HL-60 (cell line): Measurements from ENCODE around the gene CDH2.

Experiments
- DNase-seq, 2 experiments: peaks; one replicate each; pipeline ENCODE4 v3.0.0-alpha.2; 2010 to 2020; ENCODE audit warnings: low read depth in 1 of 2, low spot score in 1 of 2
- H3K27ac ChIP-seq: fragments of 250-450 bp; sonication (Bioruptor Pico); replicated peaks from 2 replicates; pipeline ENCODE4 v1.5.1; 2020; ENCODE audit warnings: mild to moderate bottlenecking, moderate library complexity
- H3K27me3 ChIP-seq: fragments of 250-450 bp; sonication (Bioruptor Pico); 2 replicates; pipeline ENCODE4 v1.5.1; 2021; ENCODE audit warnings: mild to moderate bottlenecking, moderate library complexity; ENCODE audit not compliant: insufficient read depth, poor library complexity, severe bottlenecking
- H3K4me3 ChIP-seq: replicated peaks from 2 replicates; pipeline ENCODE4 v1.5.1; 2011; ENCODE audit warnings: mild to moderate bottlenecking, control low read depth, low read length; ENCODE audit not compliant: insufficient read depth
- CTCF ChIP-seq: IDR thresholded peaks from one replicate; pipeline ENCODE4 v1.5.1; 2011; ENCODE audit warnings: low read length, control low read depth, inconsistent platforms; ENCODE audit not compliant: insufficient read depth
- GABPA ChIP-seq: IDR thresholded peaks from 2 replicates; pipeline ENCODE4 v1.6.1; 2012; ENCODE audit warnings: low read depth
- POLR2AphosphoS5 ChIP-seq: IDR thresholded peaks from 2 replicates; pipeline ENCODE4 v1.6.1; 2012; ENCODE audit warnings: low read depth
- REST ChIP-seq: IDR thresholded peaks from 2 replicates; pipeline ENCODE4 v1.6.1; 2012; ENCODE audit warnings: low read depth; ENCODE audit not compliant: insufficient replicate concordance
- SPI1 ChIP-seq: IDR thresholded peaks from 2 replicates; pipeline ENCODE4 v1.6.1; 2012; ENCODE audit warnings: low read depth, mild to moderate bottlenecking, borderline replicate concordance

The CDH2 gene

DNA sequence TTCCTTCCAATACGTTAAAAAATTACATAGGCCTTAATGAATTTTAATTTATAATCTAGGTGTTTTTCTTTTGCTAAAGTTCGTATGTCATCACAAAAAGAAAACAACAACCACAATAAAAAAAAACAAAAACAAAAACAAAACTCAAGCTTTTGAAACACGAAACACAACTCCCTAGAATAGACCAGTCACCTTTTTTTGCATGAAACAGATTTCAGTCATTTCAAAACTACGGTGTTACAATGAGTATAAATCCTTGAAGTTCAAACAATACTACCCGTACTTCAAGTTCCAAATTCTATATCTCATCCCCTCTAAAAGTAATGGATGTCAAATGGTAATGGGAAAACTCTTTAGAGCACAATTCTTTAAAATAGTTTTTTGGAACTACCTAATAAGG, 142.4 kb downstream of the CDH2 start:
- H3K27me3 ChIP-seq, result no peaks in the 10 kb centered on the region

DNA sequence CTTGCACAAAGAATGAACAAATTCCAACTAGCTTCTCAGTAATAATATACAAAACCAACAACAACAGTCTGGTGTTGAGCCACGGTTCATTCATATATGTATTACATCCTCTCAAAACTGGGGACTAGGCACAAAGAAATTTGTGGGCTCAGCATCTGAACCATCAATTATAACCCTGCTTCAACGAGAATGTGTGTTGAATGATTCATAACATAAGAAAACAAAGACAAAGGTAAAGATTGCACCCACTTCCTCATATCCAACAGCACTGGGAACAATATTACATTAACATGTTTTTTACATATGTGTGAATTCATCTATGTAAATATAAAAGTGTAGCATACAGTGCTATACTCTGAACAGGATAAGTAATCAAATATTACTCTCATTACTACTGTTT, 144.8 kb downstream of the CDH2 start:
- Histone ChIP-seq H3K27me3 (no peaks in the 10 kb centered on the region), H3K27ac (no peak overlapping the region), H3K4me3 (no peak overlapping the region)
- TF ChIP-seq POLR2AphosphoS5 (no peak), SPI1 (no peak), GABPA (no peak), REST (no peak)
- no peak for DNase-seq

More for the DNA sequence above, 142.4 kb downstream of the CDH2 start:
- TF ChIP-seq REST, result no peak
- no peak for TF ChIP-seq GABPA
- no peak for TF ChIP-seq CTCF
- TF ChIP-seq SPI1, result no peak
- no peak for TF ChIP-seq POLR2AphosphoS5
- no peak for DNase-seq
- Histone ChIP-seq H3K27ac (no peak overlapping the region), H3K4me3 (no peak overlapping the region)

- no peak for TF ChIP-seq POLR2AphosphoS5
- TF ChIP-seq REST, result no peak
- no peak for TF ChIP-seq CTCF
- TF ChIP-seq GABPA, result no peak
- TF ChIP-seq SPI1, result no peak
- Histone ChIP-seq H3K27ac (no peak overlapping the region), H3K27me3 (no peaks in the 10 kb centered on the region), H3K4me3 (no peak overlapping the region)
- DNase-seq, result no peak
Observed at GRCh38 chr18:28030458-28030857, 146.5 kb downstream of the CDH2 start.

DNA sequence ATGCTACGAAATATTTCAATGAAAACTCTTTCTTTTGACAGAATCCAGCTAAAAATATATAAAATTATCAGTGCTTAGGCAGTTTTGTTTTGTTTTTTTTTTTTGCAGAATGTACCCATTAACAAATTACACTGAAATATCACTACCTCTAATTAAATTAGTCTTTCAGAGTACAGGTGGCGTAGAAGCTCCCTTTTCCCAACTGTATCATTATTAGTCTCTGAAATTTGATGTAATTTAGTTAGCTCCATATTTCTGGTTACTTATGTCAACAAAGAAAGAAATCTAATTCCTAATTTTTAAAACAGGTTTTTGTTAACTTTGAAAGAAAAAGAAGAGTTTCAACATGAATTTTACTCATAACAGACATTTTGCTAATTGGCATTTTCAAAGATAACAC, 149.2 kb downstream of the CDH2 start:
- H3K27me3 ChIP-seq, result no peaks in the 10 kb centered on the region
- H3K27ac ChIP-seq, result no peak overlapping the region
- DNase-seq, result no peak
- TF ChIP-seq CTCF (no peak), REST (no peak), POLR2AphosphoS5 (no peak), GABPA (no peak), SPI1 (no peak)
- H3K4me3 ChIP-seq, result no peak overlapping the region
